Stimulated activated CD8-positive, alpha-beta memory T cell treated with anti-CD3 and anti-CD28 coated beads, Interleukin-2, amount 100 ng/mL, for 48 hours (primary cell): ENCODE results near the gene CNTNAP2.
"Not testable (repeated sequence)": the region's sequence is repeated elsewhere in the genome, so short reads cannot be mapped to it uniquely, and the experiment has no call there.

Experiments used
- DNase-seq, 2 donors: peaks; one replicate each; pipeline ENCODE4 v3.0.0-alpha.2; 2020; ENCODE audit warnings: low read depth in 2 of 2

The CNTNAP2 gene

GRCh38 chr7:148026713-148027112, 1910.1 kb downstream of the CNTNAP2 start:
- DNase-seq = no peak

GRCh38 chr7:148028165-148028564, 1911.6 kb downstream of the CNTNAP2 start:
- DNase-seq = no peak

- no peak for DNase-seq
Observed at GRCh38 chr7:148031019-148031418, 1914.4 kb downstream of the CNTNAP2 start.

GRCh38 chr7:148031811-148032210, 1915.2 kb downstream of the CNTNAP2 start:
- no peak for DNase-seq

GRCh38 chr7:148035950-148036349, 1919.3 kb downstream of the CNTNAP2 start:
- no peak for DNase-seq

- DNase-seq = no peak
Observed at GRCh38 chr7:148037044-148037443, 1920.4 kb downstream of the CNTNAP2 start.

GRCh38 chr7:148041156-148041555, 1924.6 kb downstream of the CNTNAP2 start:
- DNase-seq = no peak

GRCh38 chr7:148042935-148043631, 1926.5 kb downstream of the CNTNAP2 start:
- no peak for DNase-seq

GRCh38 chr7:148044173-148044572, 1927.6 kb downstream of the CNTNAP2 start:
- no peak for DNase-seq

- no peak for DNase-seq
Observed at GRCh38 chr7:148045521-148045920, 1928.9 kb downstream of the CNTNAP2 start.

- DNase-seq = no peak
Observed at GRCh38 chr7:148049068-148049467, 1932.5 kb downstream of the CNTNAP2 start.

GRCh38 chr7:148050492-148051158, 1934.0 kb downstream of the CNTNAP2 start:
- no peak for DNase-seq

- DNase-seq = no peak
Observed at GRCh38 chr7:148056406-148056805, 1939.8 kb downstream of the CNTNAP2 start.

GRCh38 chr7:148058092-148058491, 1941.5 kb downstream of the CNTNAP2 start:
- no peak for DNase-seq

GRCh38 chr7:148058753-148059152, 1942.2 kb downstream of the CNTNAP2 start:
- DNase-seq = no peak

GRCh38 chr7:148060724-148061123, 1944.1 kb downstream of the CNTNAP2 start:
- DNase-seq = no peak

- not testable (repeated sequence) for DNase-seq
Observed at GRCh38 chr7:148078111-148078510, 1961.5 kb downstream of the CNTNAP2 start.

GRCh38 chr7:148079206-148080080, 1962.8 kb downstream of the CNTNAP2 start:
- no peak for DNase-seq

GRCh38 chr7:148083448-148083847, 1966.8 kb downstream of the CNTNAP2 start:
- DNase-seq = no peak

- DNase-seq = peak in 1 of 2 donors; percentile 2
Observed at GRCh38 chr7:148084138-148084537, 1967.5 kb downstream of the CNTNAP2 start.

GRCh38 chr7:148091882-148092281, 1975.3 kb downstream of the CNTNAP2 start:
- no peak for DNase-seq

GRCh38 chr7:148093375-148094166, 1977.0 kb downstream of the CNTNAP2 start:
- no peak for DNase-seq
